Naive B cell (primary cell): ENCODE results near the gene C14orf132. TPM values are rescaled to one million over a fixed set of nuclear protein-coding genes. Genes with fewer than 3 reads are reported as not detected.

Source experiments
- ATAC-seq, 2 donors: fragments of 150-1000 bp; cut with Tn5 transposase; 2 replicates each; pipeline ENCODE4 v1.10.0; 2021; ENCODE audit warnings: low read depth in 2 of 2, mild to moderate bottlenecking in 2 of 2, moderate library complexity in 2 of 2
- DNase-seq: peaks from one replicate; pipeline ENCODE4 v3.0.0; 2022
- H3K27ac Mint-ChIP-seq, 6 donors: one replicate each; pipeline ENCODE4 v1.8.0; 2020 to 2022; ENCODE audit warnings: mild to moderate bottlenecking in 6 of 6, mixed read lengths in 6 of 6, moderate library complexity in 5 of 6, inconsistent platforms in 2 of 6
- H3K27me3 Mint-ChIP-seq, 3 donors: one replicate each; pipeline ENCODE4 v1.8.0; 2021 to 2022; ENCODE audit warnings: mixed read lengths in 3 of 3, mild to moderate bottlenecking in 1 of 3
- H3K36me3 Mint-ChIP-seq, 2 donors: one replicate each; pipeline ENCODE4 v1.8.0; 2020 to 2022; ENCODE audit warnings: mixed read lengths in 2 of 2, inconsistent platforms in 1 of 2, mild to moderate bottlenecking in 1 of 2
- H3K4me1 Mint-ChIP-seq, 3 donors: one replicate each; pipeline ENCODE4 v1.8.0; 2020 to 2022; ENCODE audit warnings: mixed read lengths in 3 of 3, inconsistent platforms in 1 of 3, mild to moderate bottlenecking in 1 of 3, moderate library complexity in 1 of 3
- H3K4me3 Mint-ChIP-seq, 8 donors: one replicate each; pipeline ENCODE4 v1.8.0; 2020 to 2022; ENCODE audit warnings: mild to moderate bottlenecking in 8 of 8, mixed read lengths in 8 of 8, moderate library complexity in 8 of 8, inconsistent platforms in 2 of 8
- H3K9me3 Mint-ChIP-seq, 7 donors: one replicate each; pipeline ENCODE4 v1.8.0; 2020 to 2022; ENCODE audit warnings: mixed read lengths in 7 of 7, mild to moderate bottlenecking in 5 of 7, inconsistent platforms in 2 of 7, moderate library complexity in 1 of 7
- polyA plus RNA-seq, 6 donors: library from polyadenylated mRNA; unstranded; fragments of 300-500 nt; fragmentation: Illumina TruSeq; gene quantifications; one replicate each; pipeline ENCODE4 v1.2.3, GENCODE V29; 2021; ENCODE audit warnings: low read depth in 6 of 6

Gene C14orf132
- polyA plus RNA-seq, 6 donors from 2014 or later: 0.28 to 0.87 (median 0.71) TPM; not detected in 2

DNA sequence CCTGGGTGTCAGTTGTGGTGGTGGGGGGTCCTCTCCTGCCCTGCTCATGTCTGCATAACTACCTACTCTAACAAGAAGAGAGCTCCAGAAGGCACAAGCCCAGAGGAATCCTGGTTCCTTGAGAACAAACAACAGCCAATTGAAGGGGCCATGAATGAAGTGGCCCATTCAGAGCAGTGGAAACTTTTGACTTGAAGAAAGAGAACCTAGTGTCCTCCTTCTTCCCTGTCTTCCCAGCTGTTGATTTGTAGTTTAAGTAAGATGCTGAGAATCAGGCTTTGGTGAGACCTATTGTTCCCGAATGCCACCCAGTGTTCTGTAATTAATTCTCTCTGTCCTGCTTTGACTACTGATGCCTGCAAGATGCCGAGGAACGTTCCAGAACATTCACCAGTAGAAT is 79.2 kb downstream of the C14orf132 start:
- Mint-ChIP-seq H3K27ac (peak overlapping the region in 1 of 6 donors; percentile 3), H3K4me3 (no peak overlapping the region), H3K4me1 (peaks cover 0 to 8% (median 7%) of the 10 kb centered on the region in 3 donors), H3K36me3 (peaks cover 0 to 24% of the 10 kb centered on the region in 2 donors), H3K27me3 (peaks cover 6 to 30% (median 8%) of the 10 kb centered on the region in 3 donors), H3K9me3 (peaks cover 5 to 23% (median 8%) of the 10 kb centered on the region in 7 donors)
- no peak for ATAC-seq
- no peak for DNase-seq

DNA sequence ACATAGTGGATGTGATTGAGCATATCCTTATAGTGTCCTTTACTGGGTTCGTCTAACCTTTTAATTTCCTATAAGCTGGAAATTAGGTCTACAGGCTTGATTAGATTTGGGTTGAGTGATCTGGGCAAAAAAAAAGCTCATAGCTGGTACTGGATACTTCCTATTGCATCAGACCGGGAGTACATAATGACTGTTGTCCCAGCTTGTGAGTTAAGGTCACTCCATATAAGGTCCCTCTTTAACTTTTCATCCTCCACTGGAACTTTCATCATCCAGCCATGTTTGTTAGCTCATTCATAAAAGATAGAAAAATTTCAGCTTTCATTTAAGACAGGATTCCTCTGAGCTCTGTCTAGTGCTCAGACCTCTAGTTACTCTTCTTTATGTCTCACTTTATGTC is 80.8 kb downstream of the C14orf132 start:
- no peak overlapping the region for H3K4me3 Mint-ChIP-seq
- H3K4me1 Mint-ChIP-seq: peaks cover 11 to 24% (median 22%) of the 10 kb centered on the region in 3 donors

DNA sequence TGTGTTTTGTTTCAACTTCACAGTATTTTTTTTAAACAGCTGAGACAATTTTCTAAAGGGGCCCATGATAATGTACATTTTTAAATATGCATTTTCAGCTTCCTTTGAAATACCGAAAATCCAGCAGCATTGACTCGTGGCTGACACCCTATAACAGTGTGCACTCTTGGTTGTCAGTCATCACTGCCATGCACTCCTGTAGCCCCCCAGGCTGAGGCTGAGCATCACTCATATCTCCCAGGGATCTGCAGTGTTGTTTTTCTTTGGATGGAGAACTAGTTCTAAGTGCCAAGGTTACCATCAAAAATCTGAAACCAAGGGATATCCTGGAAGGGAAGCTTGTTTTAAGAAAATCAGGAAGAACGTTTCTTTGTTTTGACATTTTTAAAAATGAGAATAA is 81.2 kb downstream of the C14orf132 start:
- ATAC-seq: no peak
- H3K4me3 Mint-ChIP-seq: no peak overlapping the region
- no peak overlapping the region for H3K27ac Mint-ChIP-seq
- H3K4me1 Mint-ChIP-seq: peaks cover 13 to 27% (median 25%) of the 10 kb centered on the region in 3 donors
- peaks cover 0 to 13% (median 3%) of the 10 kb centered on the region in 7 donors for H3K9me3 Mint-ChIP-seq
- DNase-seq: no peak
- H3K36me3 Mint-ChIP-seq: peaks cover 0 to 16% of the 10 kb centered on the region in 2 donors
- H3K27me3 Mint-ChIP-seq: peaks cover 0 to 18% (median 0%) of the 10 kb centered on the region in 3 donors

More for the DNA sequence above, 80.8 kb downstream of the C14orf132 start:
- peaks cover 0 to 16% of the 10 kb centered on the region in 2 donors for H3K36me3 Mint-ChIP-seq
- peaks cover 0 to 13% (median 3%) of the 10 kb centered on the region in 7 donors for H3K9me3 Mint-ChIP-seq
- DNase-seq: no peak
- no peak for ATAC-seq
- H3K27ac Mint-ChIP-seq: no peak overlapping the region
- peaks cover 0 to 22% (median 0%) of the 10 kb centered on the region in 3 donors for H3K27me3 Mint-ChIP-seq

DNA sequence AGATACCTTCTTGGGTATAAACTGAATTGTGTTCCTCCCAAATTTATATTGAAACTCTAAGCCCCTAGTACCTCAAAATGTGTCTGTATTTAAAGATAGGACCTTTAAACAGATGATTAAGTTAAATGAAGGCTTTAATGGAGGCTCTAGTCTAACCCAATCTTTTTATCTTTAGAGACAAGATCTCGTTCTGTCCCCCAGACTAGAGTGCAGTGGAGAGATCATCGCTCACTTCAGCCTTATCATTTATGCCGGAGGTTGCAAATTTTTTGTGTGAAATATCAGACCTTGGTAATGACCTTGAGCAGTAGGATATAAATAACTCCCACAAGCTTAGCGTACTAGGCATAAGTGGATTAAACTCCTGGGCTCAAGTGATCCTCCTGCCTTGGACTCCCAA is 81.8 kb downstream of the C14orf132 start:
- DNase-seq (no peak), ATAC-seq (no peak)
- Mint-ChIP-seq H3K36me3 (peaks cover 0 to 16% of the 10 kb centered on the region in 2 donors), H3K4me1 (peaks cover 13 to 32% (median 30%) of the 10 kb centered on the region in 3 donors), H3K27me3 (peaks cover 0 to 18% (median 0%) of the 10 kb centered on the region in 3 donors), H3K27ac (no peak overlapping the region), H3K9me3 (peaks cover 0 to 13% (median 3%) of the 10 kb centered on the region in 7 donors), H3K4me3 (no peak overlapping the region)

DNA sequence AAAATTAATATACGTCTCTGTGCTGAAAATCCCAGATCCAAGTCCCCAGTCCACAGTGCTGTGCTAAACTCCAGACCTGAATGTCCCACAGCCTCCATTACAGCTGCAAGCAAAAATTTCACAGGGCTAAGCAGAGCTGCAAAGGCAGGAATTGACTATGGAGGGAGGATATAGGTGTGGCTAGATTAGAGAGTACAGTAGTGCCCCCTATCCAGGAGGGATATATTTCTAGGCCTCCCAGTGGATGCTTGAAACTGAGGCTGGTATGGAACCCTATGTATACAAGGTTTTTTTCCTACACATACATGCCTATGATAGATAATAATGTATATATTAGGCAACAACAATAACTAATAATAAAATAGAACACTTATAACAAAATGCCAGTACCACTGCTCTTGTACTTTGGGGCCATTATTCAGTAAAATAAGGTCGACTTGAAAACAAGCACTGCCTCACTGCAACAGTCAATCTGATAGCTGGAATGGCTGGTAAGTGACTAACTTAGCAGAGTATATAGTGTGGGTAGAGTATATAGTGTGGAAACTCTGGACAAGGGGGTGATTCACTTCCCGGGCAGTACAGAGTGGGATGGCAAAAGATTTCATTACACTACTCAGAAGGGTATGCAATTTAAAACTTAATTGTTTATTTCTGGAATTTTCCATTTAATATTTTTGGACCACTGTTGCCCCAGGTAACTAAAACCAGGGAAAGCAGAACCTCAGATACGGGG is 82.7 kb downstream of the C14orf132 start:
- H3K36me3 Mint-ChIP-seq: peaks cover 0 to 14% of the 10 kb centered on the region in 2 donors
- ATAC-seq (no peak), DNase-seq (no peak)
- H3K4me1 Mint-ChIP-seq: peaks cover 21 to 41% (median 39%) of the 10 kb centered on the region in 3 donors
- peaks cover 0 to 12% (median 0%) of the 10 kb centered on the region in 3 donors for H3K27me3 Mint-ChIP-seq
- H3K4me3 Mint-ChIP-seq: no peak overlapping the region
- H3K27ac Mint-ChIP-seq: peak overlapping the region in 1 of 6 donors; percentile 5
- peaks cover 0 to 12% (median 3%) of the 10 kb centered on the region in 7 donors for H3K9me3 Mint-ChIP-seq

DNA sequence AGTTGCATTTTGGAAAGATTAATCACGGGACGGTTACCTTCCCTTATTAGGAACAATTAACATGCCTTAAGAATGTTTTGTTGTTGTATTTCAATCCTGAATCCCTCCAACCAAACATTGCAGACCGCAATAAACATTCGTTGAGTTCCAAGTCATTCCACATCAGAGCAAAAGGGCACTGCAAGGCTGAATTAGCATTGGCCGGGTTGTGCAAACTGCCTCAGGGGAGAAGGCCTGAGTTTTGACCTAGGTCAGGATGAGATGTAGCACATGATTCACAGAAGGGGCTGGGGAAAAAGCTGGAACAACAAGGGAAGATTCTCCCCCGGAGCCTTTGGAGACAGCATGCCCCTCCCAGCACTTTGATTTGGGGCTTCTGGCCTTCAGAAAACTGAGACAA is 83.3 kb downstream of the C14orf132 start:
- Mint-ChIP-seq H3K27me3 (peaks cover 0 to 6% (median 0%) of the 10 kb centered on the region in 3 donors), H3K4me3 (no peak overlapping the region), H3K27ac (peak overlapping the region in 1 of 6 donors; percentile 32), H3K9me3 (peaks cover 0 to 8% (median 0%) of the 10 kb centered on the region in 7 donors), H3K36me3 (peaks cover 0 to 8% of the 10 kb centered on the region in 2 donors), H3K4me1 (peaks cover 26 to 45% (median 44%) of the 10 kb centered on the region in 3 donors)
- ATAC-seq (no peak), DNase-seq (no peak)

DNA sequence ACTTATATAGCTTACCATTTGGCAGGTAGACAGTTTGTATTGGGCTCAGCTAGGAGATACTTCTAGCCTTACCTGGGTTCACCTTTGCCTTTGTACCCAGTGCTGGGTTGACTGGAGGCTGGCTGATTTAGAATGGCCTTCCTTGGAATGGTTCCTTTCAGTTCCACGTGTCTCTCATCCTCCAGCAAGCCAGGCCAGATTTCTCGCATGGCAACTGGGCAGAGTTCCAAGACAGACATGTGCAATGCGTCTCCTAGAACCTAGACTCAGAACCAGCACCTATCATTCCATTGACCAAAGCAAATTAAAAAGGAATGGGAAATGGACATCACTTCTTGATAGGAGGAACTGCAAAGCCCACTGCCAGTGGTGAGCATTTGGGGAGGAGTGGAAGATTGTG is 86.4 kb downstream of the C14orf132 start:
- peaks cover 0 to 8% (median 4%) of the 10 kb centered on the region in 3 donors for H3K27me3 Mint-ChIP-seq
- H3K9me3 Mint-ChIP-seq: no peaks in the 10 kb centered on the region
- H3K4me1 Mint-ChIP-seq: peaks cover 45 to 76% (median 49%) of the 10 kb centered on the region in 3 donors
- DNase-seq (no peak), ATAC-seq (no peak)
- no peaks in the 10 kb centered on the region for H3K36me3 Mint-ChIP-seq
- peak overlapping the region in 5 of 6 donors; percentile 16 to 98 (median 82) for H3K27ac Mint-ChIP-seq
- peak overlapping the region in 7 of 8 donors; percentile 50 to 90 (median 82) for H3K4me3 Mint-ChIP-seq

DNA sequence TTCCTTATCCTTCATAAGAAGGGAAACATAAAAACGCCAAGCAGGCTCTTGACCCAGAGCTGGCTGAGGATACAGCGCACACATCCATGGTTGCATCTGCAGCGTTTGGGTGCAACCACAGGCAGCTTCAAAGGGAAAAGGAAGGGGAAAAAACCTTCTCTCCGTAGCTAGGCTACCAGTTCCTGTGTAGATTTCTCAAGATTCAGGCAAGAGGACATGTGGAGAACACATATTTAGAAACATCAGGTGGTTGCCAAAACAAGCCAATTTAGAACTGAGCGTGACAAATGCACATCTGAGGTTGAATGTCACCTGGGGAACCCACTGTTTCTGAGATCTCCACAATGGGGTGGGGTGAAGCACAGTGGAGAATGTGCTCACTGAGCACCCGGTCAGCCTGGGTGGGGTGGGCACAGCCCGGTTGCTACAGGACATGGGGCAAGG is 87.2 kb downstream of the C14orf132 start:
- Mint-ChIP-seq H3K4me3 (peak overlapping the region; percentile 67 to 90 (median 88)), H3K9me3 (no peaks in the 10 kb centered on the region), H3K27ac (peak overlapping the region; percentile 82 to 98 (median 96)), H3K36me3 (no peaks in the 10 kb centered on the region), H3K4me1 (peaks cover 46 to 84% (median 53%) of the 10 kb centered on the region in 3 donors), H3K27me3 (peaks cover 0 to 11% (median 4%) of the 10 kb centered on the region in 3 donors)
- peak; percentile 69 to 78 for ATAC-seq
- peak; percentile 49 for DNase-seq

DNA sequence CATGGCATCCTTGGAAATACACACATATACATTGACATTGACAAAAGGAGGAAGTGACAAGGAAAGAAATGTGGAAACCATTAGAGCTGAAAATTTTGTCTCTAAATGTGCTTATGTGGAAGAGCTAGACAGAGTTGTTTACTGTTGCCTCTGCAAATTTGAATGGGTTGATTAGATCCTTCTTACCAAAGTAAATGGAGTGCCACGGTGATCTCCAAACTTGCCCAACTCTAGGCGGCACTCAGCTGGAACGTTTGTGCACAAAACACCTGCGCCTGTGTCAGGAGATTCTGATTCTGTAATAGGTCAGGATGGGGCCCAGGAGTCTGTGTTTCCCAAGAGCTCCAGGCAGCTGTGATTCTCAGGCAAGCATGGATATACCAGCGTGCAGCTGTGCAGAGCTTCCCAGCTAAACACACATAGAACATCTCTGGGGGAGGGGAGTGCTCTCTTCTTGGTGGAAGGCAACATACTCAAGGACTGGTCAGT is 87.7 kb downstream of the C14orf132 start:
- Mint-ChIP-seq H3K27me3 (peaks cover under 1 to 11% (median 4%) of the 10 kb centered on the region in 3 donors), H3K36me3 (no peaks in the 10 kb centered on the region), H3K4me3 (peak overlapping the region; percentile 67 to 90 (median 88)), H3K27ac (peak overlapping the region; percentile 82 to 98 (median 96)), H3K9me3 (no peaks in the 10 kb centered on the region), H3K4me1 (peaks cover 46 to 85% (median 54%) of the 10 kb centered on the region in 3 donors)
- no peak for DNase-seq
- ATAC-seq: peak in 1 of 2 donors; percentile 65

DNA sequence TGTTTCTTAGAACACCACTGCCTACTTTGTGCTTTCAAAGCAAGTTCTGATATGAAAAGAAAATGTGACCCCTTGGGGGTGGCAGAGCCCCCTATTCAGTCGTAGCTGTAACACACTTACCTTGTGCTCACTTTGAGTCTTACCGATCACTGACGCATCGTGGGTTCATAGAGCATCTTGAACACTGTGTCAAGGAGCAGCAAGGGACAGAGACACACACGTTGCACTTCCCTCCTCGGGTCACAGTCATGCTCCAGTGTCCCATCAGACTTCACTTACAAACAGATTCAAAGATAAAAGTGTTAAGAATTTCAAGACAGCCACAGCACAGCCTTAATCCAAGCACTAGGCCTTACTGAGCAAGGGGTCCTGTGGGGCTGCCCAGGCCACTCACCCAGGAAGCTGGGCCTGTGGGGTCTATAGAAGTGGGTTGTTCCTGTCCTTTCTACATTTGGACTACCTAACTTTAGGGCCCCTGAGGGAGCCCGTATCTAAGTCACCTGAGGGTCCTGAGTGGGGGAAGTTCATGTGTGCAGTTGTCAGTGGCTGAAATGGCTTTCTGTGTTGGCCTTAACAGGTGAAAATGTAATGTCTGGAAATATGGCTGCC is 90.1 kb downstream of the C14orf132 start:
- H3K9me3 Mint-ChIP-seq: no peaks in the 10 kb centered on the region
- H3K27ac Mint-ChIP-seq: peak overlapping the region in 5 of 6 donors; percentile 62 to 89 (median 86)
- H3K4me3 Mint-ChIP-seq: peak overlapping the region in 4 of 8 donors; percentile 32 to 85 (median 52)
- peaks cover 18 to 28% (median 19%) of the 10 kb centered on the region in 3 donors for H3K27me3 Mint-ChIP-seq
- ATAC-seq: peak; percentile 24 to 30
- DNase-seq: no peak
- peaks cover 38 to 80% (median 55%) of the 10 kb centered on the region in 3 donors for H3K4me1 Mint-ChIP-seq
- H3K36me3 Mint-ChIP-seq: peaks cover 7 to 8% of the 10 kb centered on the region in 2 donors

DNA sequence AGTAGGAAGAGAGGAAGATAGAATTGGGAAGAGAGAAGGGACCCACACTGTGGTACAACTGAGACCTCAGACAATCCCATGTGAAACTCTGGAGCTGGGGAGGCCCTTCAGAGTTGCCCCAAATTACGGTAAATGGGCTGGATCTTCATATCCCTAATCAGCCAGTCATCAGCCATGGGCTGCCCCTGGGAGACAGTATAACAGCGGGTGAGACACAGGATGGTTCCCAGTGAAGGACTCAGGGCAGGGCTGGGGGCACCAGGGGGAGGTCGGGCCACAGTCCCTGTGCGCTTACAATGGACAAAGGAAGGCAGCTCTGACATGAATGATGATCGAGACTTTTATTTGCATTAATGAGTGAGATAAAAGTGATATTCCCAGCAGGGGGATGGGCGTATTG is 91.2 kb downstream of the C14orf132 start:
- H3K27me3 Mint-ChIP-seq: peaks cover 24 to 35% (median 28%) of the 10 kb centered on the region in 3 donors
- DNase-seq: no peak
- H3K36me3 Mint-ChIP-seq: peaks cover 7 to 12% of the 10 kb centered on the region in 2 donors
- peaks cover 0 to 3% (median under 1%) of the 10 kb centered on the region in 7 donors for H3K9me3 Mint-ChIP-seq
- H3K4me1 Mint-ChIP-seq: peaks cover 29 to 68% (median 47%) of the 10 kb centered on the region in 3 donors
- no peak for ATAC-seq
- peak overlapping the region in 3 of 6 donors; percentile 4 to 85 (median 78) for H3K27ac Mint-ChIP-seq
- no peak overlapping the region for H3K4me3 Mint-ChIP-seq

DNA sequence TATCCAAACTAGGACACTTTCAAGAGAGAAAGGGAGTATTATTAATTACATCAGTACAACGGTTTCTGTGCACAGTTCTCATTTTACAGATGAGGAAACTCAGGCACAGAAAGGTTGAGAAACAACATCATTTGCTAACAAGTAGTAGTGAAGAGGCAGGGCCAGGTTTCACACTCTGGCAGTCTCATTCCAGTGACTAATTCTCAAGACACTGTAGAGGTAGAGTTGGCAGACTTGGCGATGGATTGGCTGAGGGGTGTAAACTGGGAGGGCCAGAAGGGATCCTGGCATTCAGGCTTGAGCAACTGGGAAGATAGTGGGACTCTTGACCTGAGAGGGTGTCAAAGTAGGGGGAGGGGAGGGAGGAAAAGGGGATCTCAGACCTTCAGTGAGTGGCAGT is 91.7 kb downstream of the C14orf132 start:
- Mint-ChIP-seq H3K4me1 (peaks cover 25 to 63% (median 47%) of the 10 kb centered on the region in 3 donors), H3K36me3 (peaks cover 7 to 17% of the 10 kb centered on the region in 2 donors), H3K4me3 (no peak overlapping the region), H3K9me3 (peaks cover 0 to 5% (median 2%) of the 10 kb centered on the region in 7 donors), H3K27me3 (peaks cover 29 to 40% (median 33%) of the 10 kb centered on the region in 3 donors), H3K27ac (peak overlapping the region in 2 of 6 donors; percentile 4 to 85)
- DNase-seq (no peak), ATAC-seq (no peak)

DNA sequence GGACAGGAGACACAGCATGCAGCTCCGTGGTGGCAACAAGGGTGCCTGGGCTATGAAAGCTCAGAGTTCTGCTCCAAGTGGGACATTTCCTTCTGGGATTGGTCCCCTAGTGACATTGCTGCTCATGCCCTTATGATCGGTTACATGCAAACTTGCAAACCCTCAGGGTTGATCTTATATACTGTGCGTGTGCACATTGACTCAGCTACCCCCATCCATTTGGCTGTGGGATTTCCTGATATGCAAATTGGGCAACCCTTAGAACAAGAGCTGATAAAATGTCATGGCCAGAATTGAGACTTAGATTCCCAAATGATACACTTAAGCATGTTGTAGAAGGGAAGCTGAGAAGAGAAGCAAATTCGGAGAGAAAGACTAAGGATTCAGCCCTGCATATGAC is 92.7 kb downstream of the C14orf132 start:
- H3K4me1 Mint-ChIP-seq: peaks cover 15 to 54% (median 40%) of the 10 kb centered on the region in 3 donors
- ATAC-seq (no peak), DNase-seq (no peak)
- peaks cover 0 to 5% (median 2%) of the 10 kb centered on the region in 7 donors for H3K9me3 Mint-ChIP-seq
- no peak overlapping the region for H3K4me3 Mint-ChIP-seq
- peaks cover 7 to 18% of the 10 kb centered on the region in 2 donors for H3K36me3 Mint-ChIP-seq
- peaks cover 30 to 41% (median 34%) of the 10 kb centered on the region in 3 donors for H3K27me3 Mint-ChIP-seq
- no peak overlapping the region for H3K27ac Mint-ChIP-seq
